Measurements from ENCODE around the gene LHX1. TPM values are rescaled to one million over a fixed set of nuclear protein-coding genes. Genes with fewer than 3 reads are reported as not detected.
A peak's percentile ranks its signal among the peaks of the same experiment; 100 is the strongest.

Gene LHX1
- total RNA-seq (2021) (0.61 to 1.3 TPM (median 1.2 TPM) in 3 replicates), Bru-seq, nascent RNA (percentile 16 among the genes with signal in this experiment)
- long read RNA-seq, experiment 1, partial matches to known transcripts: 0 of 1 reads
- long read RNA-seq, experiment 1, other reads (novel, unspliced or antisense): 1 of 1 reads
- long read RNA-seq, experiment 2, partial matches to known transcripts: 0 of 1 reads
- long read RNA-seq, experiment 2, other reads (novel, unspliced or antisense): 1 of 1 reads
- long read RNA-seq, experiment 3: 0 reads

GRCh38 chr17:36937001-36937958, at the start of gene LHX1:
Gene LHX1 (plus strand): TSS chr17:36937475. CDS start chr17:36938198, 723 bp downstream.
- Mint-ChIP-seq H3K27ac (no peak within 1 kb of the TSS), H3K27me3 (ENCODE audit: low read depth) (peaks cover 99% of the 10 kb centered on the region), H3K4me3 (peak within 1 kb of the TSS; percentile 78), H3K4me1 (peaks cover 74% of the 10 kb centered on the region), H3K9me3 (no peaks in the 10 kb centered on the region), H3K36me3 (no peaks in the 10 kb centered on the region)
- ChIA-PET CTCF (interaction anchor here (0.6 to 2.4 kb wide), 13 partner anchors 9 to 436 kb away, joined by 3 to 12 read pairs (median 3); partner anchors contain the start of gene MRM1), POLR2A (interaction anchor here (2.0 kb wide), 1 partner anchor 12 kb away, joined by 7 read pairs; the partner anchor contains the start of gene AATF)
- TF ChIP-seq JUN (CRISPR knock-in tag; IDR thresholded peaks at IDR 0.05) (no peak), ZNF671 (CRISPR knock-in tag; IDR thresholded peaks at IDR 0.05) (no peak), CDX4 (CRISPR knock-in tag; IDR thresholded peaks at IDR 0.05; ENCODE audit: borderline replicate concordance) (no peak), IRF2 (CRISPR knock-in tag; IDR thresholded peaks at IDR 0.05; ENCODE audit: borderline replicate concordance, low read depth) (no peak), STAT6 (CRISPR knock-in tag; conservative IDR thresholded peaks at IDR 0.05; ENCODE audit: low read depth) (no peak), E2F4 (CRISPR knock-in tag; IDR thresholded peaks at IDR 0.05; ENCODE audit: borderline replicate concordance, low read depth) (no peak), ERG (CRISPR knock-in tag; IDR thresholded peaks at IDR 0.05) (no peak), ZNF232 (CRISPR knock-in tag; IDR thresholded peaks at IDR 0.05) (no peak), TCF7 (CRISPR knock-in tag; IDR thresholded peaks at IDR 0.05; ENCODE audit: low read depth) (no peak), FOXK1 (CRISPR knock-in tag; IDR thresholded peaks at IDR 0.05) (no peak), JAZF1 (CRISPR knock-in tag; IDR thresholded peaks at IDR 0.05) (no peak), NR2C2 (CRISPR knock-in tag; IDR thresholded peaks at IDR 0.05) (no peak)
- peak; percentile 54 for DNase-seq (ENCODE audit: low spot score)
- no peak for ATAC-seq

GRCh38 chr17:36888236-36888951, 48.9 kb upstream of the LHX1 start:
- H3K36me3 Mint-ChIP-seq: no peaks in the 10 kb centered on the region
- CTCF ChIA-PET: interaction anchor here (0.7 kb wide), 1 partner anchor 51 kb away, joined by 3 read pairs; no protein-coding TSS in a partner anchor
- POLR2A ChIA-PET: no interaction called here
- TF ChIP-seq CTCF (IDR thresholded peaks at IDR 0.05): no peak
- TF ChIP-seq SMAD4 (CRISPR knock-in tag; IDR thresholded peaks at IDR 0.05): no peak
- TF ChIP-seq E2F4 (CRISPR knock-in tag; IDR thresholded peaks at IDR 0.05; ENCODE audit: borderline replicate concordance, low read depth): no peak
- no peak for TF ChIP-seq HMGXB4 (CRISPR knock-in tag; IDR thresholded peaks at IDR 0.05)
- no peak for TF ChIP-seq ZNF317 (CRISPR knock-in tag; IDR thresholded peaks at IDR 0.05; ENCODE audit: borderline replicate concordance, low read depth)
- no peak for TF ChIP-seq KAT7 (CRISPR knock-in tag; IDR thresholded peaks at IDR 0.05; ENCODE audit: borderline replicate concordance)
- TF ChIP-seq FOXK1 (CRISPR knock-in tag; IDR thresholded peaks at IDR 0.05): no peak
- no peak for TF ChIP-seq USF1 (CRISPR knock-in tag; IDR thresholded peaks at IDR 0.05)

More at GRCh38 chr17:36888236-36888951, 48.9 kb upstream of the LHX1 start:
- Mint-ChIP-seq H3K27ac (no peak overlapping the region), H3K9me3 (no peaks in the 10 kb centered on the region), H3K4me1 (peaks cover 17% of the 10 kb centered on the region), H3K4me3 (no peak overlapping the region), H3K27me3 (ENCODE audit: low read depth) (no peaks in the 10 kb centered on the region; the same call in 1 of the 2 replicates)
- no peak for DNase-seq (ENCODE audit: low spot score)
- no peak for ATAC-seq
